H1 (cell line): ENCODE results near the gene PSMD13. TPM values are rescaled to one million over a fixed set of nuclear protein-coding genes. Genes with fewer than 3 reads are reported as not detected.

Experiments used
- CTCF ChIA-PET: fragments of 300-600 bp; sonication (Branson Sonifier 250); formaldehyde crosslinking; loops from one replicate; lab custom pipeline; 2021; ENCODE audit not compliant: partially characterized antibody; lab: Charles Lee
- POLR2A ChIA-PET: fragments of 300-600 bp; sonication (Branson Sonifier 250); formaldehyde crosslinking; loops from one replicate; lab custom pipeline; 2021; ENCODE audit warnings: inconsistent platforms; ENCODE audit not compliant: partially characterized antibody; lab: Charles Lee
- DNase-seq, 2 experiments: peaks; one replicate each; pipeline versions ENCODE4 v3.0.0 to v3.0.0-alpha.2; 2010 to 2022; ENCODE audit warnings: low spot score in 2 of 2, low read depth in 1 of 2, mixed read lengths in 1 of 2
- FAIRE-seq: peaks from 2 replicates; lab custom pipeline; 2011; peaks lifted over from hg19 to GRCh38; lab: Jason Lieb, UNC
- H2AFZ ChIP-seq: 2 replicates; pipeline ENCODE4 v1.8.1; 2012; ENCODE audit warnings: low read length, inconsistent platforms
- H2AK5ac ChIP-seq: 2 replicates; pipeline ENCODE4 v1.6.1; 2013; ENCODE audit warnings: low read depth, low read length
- H2BK120ac ChIP-seq: replicated peaks from 2 replicates; pipeline ENCODE3; 2013; ENCODE audit warnings: low read depth, low read length, inconsistent platforms
- H2BK12ac ChIP-seq: 2 replicates; pipeline ENCODE4 v1.6.1; 2013; ENCODE audit warnings: low read depth, low read length
- H2BK15ac ChIP-seq: 2 replicates; pipeline ENCODE4 v1.6.1; 2013; ENCODE audit warnings: low read length
- H2BK20ac ChIP-seq: 2 replicates; pipeline ENCODE4 v1.6.1; 2013; ENCODE audit warnings: low read length
- H2BK5ac ChIP-seq: 2 replicates; pipeline ENCODE4 v1.6.1; 2013; ENCODE audit warnings: low read depth, low read length
- H3K14ac ChIP-seq: 2 replicates; pipeline ENCODE4 v1.6.1; 2013; ENCODE audit warnings: inconsistent platforms; ENCODE audit not compliant: insufficient read length
- H3K18ac ChIP-seq: 2 replicates; pipeline ENCODE4 v1.6.1; 2013; ENCODE audit warnings: low read length; ENCODE audit errors: extremely low read depth
- H3K23ac ChIP-seq: 2 replicates; pipeline ENCODE4 v1.6.1; 2013; ENCODE audit warnings: inconsistent platforms; ENCODE audit not compliant: insufficient read length
- H3K23me2 ChIP-seq: 2 replicates; pipeline ENCODE4 v1.6.1; 2013; ENCODE audit warnings: low read depth, low read length
- H3K27ac ChIP-seq: 2 replicates; pipeline ENCODE4 v1.6.1; 2011; ENCODE audit warnings: low read depth, low read length, inconsistent platforms
- H3K27me3 ChIP-seq, 4 experiments: replicated peaks in 1 of 4; 1 replicate in 1 of 4; 2 replicates in 3 of 4; pipeline versions ENCODE4 v1.6.1 to v1.8.1; 2011 to 2013; ENCODE audit warnings: low read length in 3 of 4, mild to moderate bottlenecking in 3 of 4, inconsistent platforms in 2 of 4, mixed read lengths in 2 of 4, moderate library complexity in 1 of 4; ENCODE audit not compliant: control insufficient read depth in 3 of 4, insufficient read depth in 3 of 4; ENCODE audit errors: extremely low read depth in 1 of 4
- H3K36me3 ChIP-seq, 4 experiments: 2 replicates each; pipeline versions ENCODE4 v1.6.1 to v1.8.1; 2011 to 2013; ENCODE audit warnings: mild to moderate bottlenecking in 4 of 4, low read length in 3 of 4, moderate library complexity in 2 of 4, control low read depth in 1 of 4, inconsistent platforms in 1 of 4; ENCODE audit not compliant: insufficient read depth in 4 of 4, control insufficient read depth in 2 of 4
- H3K4ac ChIP-seq: replicated peaks from 2 replicates; pipeline ENCODE3; 2013; ENCODE audit warnings: low read length, low read depth, mixed read lengths, inconsistent platforms; ENCODE audit not compliant: insufficient read length
- H3K4me1 ChIP-seq, 4 experiments: replicated peaks in 1 of 4; 1 replicate in 1 of 4; 2 replicates in 3 of 4; pipeline versions ENCODE4 v1.6.1 to v1.8.1; 2011 to 2013; ENCODE audit warnings: low read length in 3 of 4, inconsistent platforms in 2 of 4, mixed read lengths in 1 of 4; ENCODE audit not compliant: insufficient read depth in 4 of 4, control insufficient read depth in 3 of 4
- H3K4me2 ChIP-seq, 2 experiments: 2 replicates each; pipeline versions ENCODE4 v1.6.1 to v1.8.1; 2011 to 2013; ENCODE audit warnings: low read depth in 2 of 2, low read length in 2 of 2, control low read depth in 1 of 2, inconsistent platforms in 1 of 2, mild to moderate bottlenecking in 1 of 2; ENCODE audit not compliant: insufficient read depth in 1 of 2
- H3K4me3 ChIP-seq, 4 experiments: fragments of 200-600, 300-600 bp in 1 of 4; sonication (generic), shearing (Covaris generic), sonication (Bioruptor Twin) in 1 of 4; 2 replicates each; pipeline versions ENCODE4 v1.5.1 to v1.8.1; 2011 to 2016; ENCODE audit warnings: low read length in 4 of 4, low read depth in 3 of 4, control low read depth in 2 of 4, inconsistent platforms in 2 of 4, mild to moderate bottlenecking in 2 of 4, mixed read lengths in 1 of 4, moderate library complexity in 1 of 4; ENCODE audit not compliant: insufficient read depth in 2 of 4; ENCODE audit errors: extremely low read depth in 1 of 4
- H3K56ac ChIP-seq: replicated peaks from 2 replicates; pipeline ENCODE3; 2013; ENCODE audit warnings: low read depth, mild to moderate bottlenecking, mixed read lengths, low read length, inconsistent platforms; ENCODE audit not compliant: insufficient read length
- H3K79me1 ChIP-seq: 2 replicates; pipeline ENCODE4 v1.6.1; 2013; ENCODE audit warnings: low read depth, low read length, control low read depth
- H3K79me2 ChIP-seq, 2 experiments: 2 replicates each; pipeline versions ENCODE4 v1.6.1 to v1.8.1; 2012 to 2013; ENCODE audit warnings: low read length in 2 of 2, mild to moderate bottlenecking in 2 of 2, inconsistent platforms in 1 of 2; ENCODE audit not compliant: insufficient read depth in 2 of 2, control insufficient read depth in 1 of 2
- H3K9ac ChIP-seq, 4 experiments: replicated peaks in 1 of 4; 1 replicate in 1 of 4; 2 replicates in 3 of 4; pipeline versions ENCODE4 v1.6.1 to v1.8.1; 2011 to 2013; ENCODE audit warnings: low read depth in 3 of 4, low read length in 3 of 4, control low read depth in 2 of 4, mild to moderate bottlenecking in 2 of 4, moderate library complexity in 2 of 4, inconsistent platforms in 1 of 4; ENCODE audit errors: extremely low read depth in 1 of 4
- H3K9me3 ChIP-seq, 2 experiments: 2 replicates each; pipeline versions ENCODE4 v1.6.1 to v1.8.1; 2012 to 2013; ENCODE audit warnings: mild to moderate bottlenecking in 2 of 2, moderate library complexity in 2 of 2, control low read depth in 1 of 2, inconsistent platforms in 1 of 2, low read depth in 1 of 2, low read length in 1 of 2, mixed read lengths in 1 of 2; ENCODE audit not compliant: insufficient read depth in 2 of 2
- H4K20me1 ChIP-seq, 2 experiments: replicated peaks in 1 of 2; 2 replicates each; pipeline versions ENCODE3 to v1.8.1; 2011 to 2013; ENCODE audit warnings: inconsistent platforms in 2 of 2, low read length in 2 of 2, mild to moderate bottlenecking in 1 of 2; ENCODE audit not compliant: insufficient read depth in 2 of 2, control insufficient read depth in 1 of 2
- H4K5ac ChIP-seq: 2 replicates; pipeline ENCODE4 v1.6.1; 2013; ENCODE audit warnings: low read length, low read depth, mixed read lengths, inconsistent platforms; ENCODE audit not compliant: insufficient read length
- H4K8ac ChIP-seq: 2 replicates; pipeline ENCODE4 v1.8.0; 2013; ENCODE audit warnings: mild to moderate bottlenecking, moderate library complexity, low read length, inconsistent platforms; ENCODE audit not compliant: insufficient read depth; ENCODE audit errors: extremely low read depth
- H4K91ac ChIP-seq: replicated peaks from 2 replicates; pipeline ENCODE3; 2013; ENCODE audit warnings: low read length, mixed read lengths, inconsistent platforms; ENCODE audit not compliant: insufficient read length
- EP300 ChIP-seq, 2 experiments: IDR thresholded peaks; 1 replicate in 1 of 2; 2 replicates in 1 of 2; pipeline ENCODE4 v1.6.1; 2011 to 2012; ENCODE audit warnings: low read depth in 2 of 2, low read length in 2 of 2, mild to moderate bottlenecking in 2 of 2, borderline replicate concordance in 1 of 2, inconsistent platforms in 1 of 2, moderate library complexity in 1 of 2
- WGBS, 2 experiments: shearing (Covaris generic) in 1 of 2; methylation state at CpG; one replicate each; pipeline versions ENCODE4 v1.1.6 to v1.1.7; 2013 to 2015; ENCODE audit warnings: low lambda C conversion rate in 2 of 2, mixed read lengths in 2 of 2, inconsistent platforms in 1 of 2, low coverage in 1 of 2, missing lambda C conversion rate in 1 of 2; ENCODE audit not compliant: insufficient replicate concordance in 2 of 2, insufficient coverage in 1 of 2, insufficient read length in 1 of 2; ENCODE audit errors: extremely low coverage in 1 of 2, missing lambda C conversion rate in 1 of 2; 5-methylcytosine and 5-hydroxymethylcytosine counted together
- polyA plus RNA-seq, 7 experiments: library from polyadenylated mRNA; depleted of rRNA in 3 of 7; stranded (reverse) in 5 of 7; unstranded in 2 of 7; fragments of >200 nt in 5 of 7; fragments of 200-250 nt in 2 of 7; gene quantifications; 1 replicate in 5 of 7; 2 replicates in 1 of 7; 4 replicates in 1 of 7; pipeline versions ENCODE4 v1.2.1 to v1.2.3, GENCODE V29; 2011 to 2013; ENCODE audit warnings: missing spikeins in 2 of 7, mixed read lengths in 2 of 7
- total RNA-seq: library from RNA; stranded (reverse); fragmentation: NEBNext Ultra II Directional; extraction: Animal tissue kit (Norgen Biotek cat#: 25700); gene quantifications from 2 replicates; pipeline ENCODE4 v1.2.1, GENCODE V29; 2021
- TF ChIP-seq, protein P1 (sequence below): IDR thresholded peaks from 2 replicates; pipeline ENCODE4 v1.6.1; 2012; ENCODE audit warnings: inconsistent platforms

PSMD13 gene
- total and polyA plus RNA-seq, 2 of the 8 experiments (the other 6 are each of a cell fraction or from before 2014, with no cell fraction given), result 121 to 141 TPM

DNA sequence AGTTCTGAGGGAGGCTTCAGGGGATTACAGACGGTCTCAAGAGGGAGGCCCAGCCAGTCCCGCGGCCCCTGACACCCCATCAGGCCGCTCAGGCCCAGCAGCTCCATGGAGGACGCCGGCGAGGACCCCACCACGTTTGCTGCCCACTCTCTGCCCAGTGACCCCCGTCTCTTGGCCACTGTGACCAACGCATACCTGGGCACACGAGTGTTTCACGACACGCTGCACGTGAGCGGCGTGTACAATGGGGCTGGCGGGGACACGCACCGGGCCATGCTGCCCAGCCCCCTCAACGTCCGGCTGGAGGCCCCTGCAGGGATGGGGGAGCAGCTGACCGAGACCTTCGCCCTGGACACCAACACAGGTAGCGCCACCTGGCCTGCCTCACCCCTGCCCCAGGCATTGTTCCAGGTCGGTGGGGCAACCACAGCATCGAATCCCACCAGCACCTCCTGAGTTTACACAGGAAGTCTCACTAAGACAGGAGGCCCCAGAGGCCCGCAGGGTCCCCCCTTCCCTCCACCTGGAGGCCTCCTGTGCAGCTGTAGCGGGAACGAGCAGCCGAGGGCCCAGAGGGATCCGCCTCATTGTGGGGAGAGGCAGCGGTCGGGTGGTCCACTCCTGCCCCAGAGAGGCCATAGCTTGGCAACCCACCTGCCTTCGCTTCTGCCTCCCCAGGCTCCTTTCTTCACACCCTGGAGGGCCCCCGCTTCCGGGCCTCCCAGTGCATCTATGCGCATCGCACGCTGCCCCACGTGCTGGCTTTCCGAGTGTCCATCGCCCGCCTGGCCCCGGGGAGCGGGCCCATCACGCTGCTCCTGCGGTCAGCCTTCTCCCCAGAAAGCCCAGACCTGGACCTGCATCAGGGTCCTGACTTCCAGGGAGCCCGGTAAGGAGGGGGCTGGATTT, 53.2 kb downstream of the PSMD13 start:
- peaks cover 3 to 27% (median 15%) of the 10 kb centered on the region in 4 experiments; a peak in 6 of 8 replicates for H3K36me3 ChIP-seq
- H2BK12ac ChIP-seq, result peak overlapping the region; percentile 94; the same call in 1 of the 2 replicates
- H3K9me3 ChIP-seq, result peaks cover 0 to 3% of the 10 kb centered on the region in 2 experiments; a peak in 1 of 4 replicates
- H3K4me3 ChIP-seq, result peak overlapping the region; percentile 1 to 53 (median 24); a peak in 5 of 8 replicates
- no peak overlapping the region for H3K23ac ChIP-seq
- POLR2A ChIA-PET, result interaction anchor here (0.8 to 3.0 kb wide), 10 partner anchors 9 to 199 kb away, joined by 3 to 14 read pairs (median 4); partner anchors contain the start of genes B4GALNT4 and IFITM5
- no peak for TF ChIP-seq EP300 (IDR thresholded peaks at IDR 0.05; ENCODE audit: borderline replicate concordance in 1 of 2, low read depth in 2 of 2, low read length in 2 of 2)
- TF ChIP-seq, protein P1, sequence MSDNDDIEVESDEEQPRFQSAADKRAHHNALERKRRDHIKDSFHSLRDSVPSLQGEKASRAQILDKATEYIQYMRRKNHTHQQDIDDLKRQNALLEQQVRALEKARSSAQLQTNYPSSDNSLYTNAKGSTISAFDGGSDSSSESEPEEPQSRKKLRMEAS, result 0 out of 2 replicates have a peak, but pooled peaks have one; percentile 8
- peak overlapping the region; percentile 87; the same call in 1 of the 2 replicates for H2AK5ac ChIP-seq
- FAIRE-seq (no peak), DNase-seq (no peak)
- peak overlapping the region; percentile 35; the same call in 1 of the 2 replicates for H4K8ac ChIP-seq
- peak overlapping the region; percentile 63 to 84 for H3K4me2 ChIP-seq
- H3K27ac ChIP-seq, result no peak overlapping the region
- H3K4ac ChIP-seq, result peak overlapping the region; percentile 99
- 90% methylated on average over 41 of the region's 48 CpGs; no CpG with 5 or more reads in 1 of the 2 experiments for WGBS, 2 experiments
- peaks cover 0 to 41% (median 29%) of the 10 kb centered on the region in 4 experiments; a peak in 6 of 7 replicates for H3K4me1 ChIP-seq
- CTCF ChIA-PET, result interaction anchor here (0.6 to 3.9 kb wide), 13 partner anchors 9 to 190 kb away, joined by 3 to 30 read pairs (median 3); no protein-coding TSS in a partner anchor
- peak overlapping the region; percentile 97 for H4K91ac ChIP-seq
- peak overlapping the region; percentile 97; the same call in 1 of the 2 replicates for H2BK5ac ChIP-seq
- H2BK15ac ChIP-seq, result peak overlapping the region; percentile 95; the same call in 1 of the 2 replicates
- H4K20me1 ChIP-seq, result no peaks in the 10 kb centered on the region
- H2BK20ac ChIP-seq, result 0 out of 2 replicates have a peak overlapping the region, but pooled peaks have one; percentile 6
- 0 out of 2 replicates have a peak, but pooled peaks cover 4% of the 10 kb centered on the region for H3K79me1 ChIP-seq
- H3K18ac ChIP-seq, result peak overlapping the region; percentile 7; the same call in 1 of the 2 replicates
- no peak overlapping the region for H2BK120ac ChIP-seq
- no peak overlapping the region for H2AFZ ChIP-seq
- H3K14ac ChIP-seq, result no peak overlapping the region
- peaks cover 5% of the 10 kb centered on the region; the same call in 1 of the 2 replicates for H3K23me2 ChIP-seq
- H3K9ac ChIP-seq, result no peak overlapping the region
- no peaks in the 10 kb centered on the region for H3K79me2 ChIP-seq
- H3K27me3 ChIP-seq, result peaks cover 5 to 16% (median 13%) of the 10 kb centered on the region in 4 experiments; a peak in 6 of 7 replicates
- H3K56ac ChIP-seq, result no peak overlapping the region
- H4K5ac ChIP-seq, result no peak overlapping the region
